H1 (cell line): ENCODE data around the gene CAMTA1. TPM values are rescaled to one million over a fixed set of nuclear protein-coding genes. Genes with fewer than 3 reads are reported as not detected.

Experiments used
- KDM1A ChIP-seq: fragments of 200-600, 300-600 bp; sonication (generic); IDR thresholded peaks from 2 replicates; pipeline ENCODE4 v1.7.1; 2016; ENCODE audit warnings: mild to moderate bottlenecking, low read length, borderline replicate concordance
- POLR2A ChIP-seq, 2 experiments: IDR thresholded peaks; 1 replicate in 1 of 2; 2 replicates in 1 of 2; pipeline ENCODE4 v1.6.1; 2011; ENCODE audit warnings: low read depth in 2 of 2, low read length in 2 of 2, mild to moderate bottlenecking in 2 of 2; ENCODE audit errors: control extremely low read depth in 1 of 2
- SUZ12 ChIP-seq: fragments of 200-600 bp; sonication (generic); IDR thresholded peaks from 2 replicates; pipeline ENCODE4 v1.6.1; 2012; ENCODE audit warnings: mild to moderate bottlenecking, inconsistent platforms, low read length, moderate library complexity, mixed read lengths
- TEAD4 ChIP-seq: IDR thresholded peaks from 2 replicates; pipeline ENCODE4 v1.6.1; 2012; ENCODE audit warnings: low read depth, low read length, inconsistent platforms, mixed read lengths
- polyA plus RNA-seq, 7 experiments: library from polyadenylated mRNA; depleted of rRNA in 3 of 7; stranded (reverse) in 5 of 7; unstranded in 2 of 7; fragments of >200 nt in 5 of 7; fragments of 200-250 nt in 2 of 7; gene quantifications; 1 replicate in 5 of 7; 2 replicates in 1 of 7; 4 replicates in 1 of 7; pipeline versions ENCODE4 v1.2.1 to v1.2.3, GENCODE V29; 2011 to 2013; ENCODE audit warnings: missing spikeins in 2 of 7, mixed read lengths in 2 of 7
- total RNA-seq: library from RNA; stranded (reverse); fragmentation: NEBNext Ultra II Directional; extraction: Animal tissue kit (Norgen Biotek cat#: 25700); gene quantifications from 2 replicates; pipeline ENCODE4 v1.2.1, GENCODE V29; 2021
- TF ChIP-seq, protein P1 (sequence below): IDR thresholded peaks from 2 replicates; pipeline ENCODE4 v1.6.1; 2011; ENCODE audit warnings: low read depth, mild to moderate bottlenecking, low read length; ENCODE audit not compliant: insufficient read depth
- TF ChIP-seq, protein P2 (sequence below): IDR thresholded peaks from 2 replicates; pipeline ENCODE4 v1.6.1; 2012; ENCODE audit warnings: low read length, inconsistent platforms

Gene CAMTA1
- total and polyA plus RNA-seq, 2 of the 8 experiments (the other 6 are each of a cell fraction or from before 2014, with no cell fraction given): 65.0 to 119 TPM

DNA sequence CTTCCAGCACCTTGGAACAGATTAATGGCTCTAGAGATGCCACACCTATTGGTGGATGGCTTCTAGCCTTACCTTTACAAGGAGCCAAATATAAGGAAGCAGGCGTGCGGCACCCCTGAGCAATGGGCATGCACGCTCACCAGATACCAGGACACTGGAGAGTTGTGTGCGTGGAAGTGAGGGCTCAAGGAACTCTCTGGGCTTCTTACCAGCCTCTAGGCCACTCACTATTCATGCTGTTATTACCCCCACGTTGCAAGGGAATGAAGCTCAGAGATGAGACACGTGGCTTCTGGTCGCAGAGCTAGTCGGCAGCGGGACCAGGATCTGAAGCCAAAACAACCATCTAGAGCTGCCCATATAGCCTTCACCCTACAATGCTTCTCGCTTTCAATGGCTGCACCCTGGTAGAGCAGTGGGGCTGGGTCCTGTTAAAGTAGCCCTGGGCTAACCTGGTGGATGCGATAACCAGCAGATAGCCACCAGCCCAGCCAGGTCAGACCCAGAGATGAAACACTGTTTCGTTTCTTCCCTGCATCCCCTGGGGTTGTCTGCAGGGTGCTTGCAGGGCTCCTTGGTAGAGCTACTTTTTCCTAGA, 589.4 kb downstream of the CAMTA1 start (continued):
- TF ChIP-seq, protein P1, sequence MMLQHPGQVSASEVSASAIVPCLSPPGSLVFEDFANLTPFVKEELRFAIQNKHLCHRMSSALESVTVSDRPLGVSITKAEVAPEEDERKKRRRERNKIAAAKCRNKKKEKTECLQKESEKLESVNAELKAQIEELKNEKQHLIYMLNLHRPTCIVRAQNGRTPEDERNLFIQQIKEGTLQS: no peak
- TF ChIP-seq TEAD4 (no peak), SUZ12 (no peak), KDM1A (no peak), POLR2A (IDR thresholded peaks at IDR 0.05; ENCODE audit: control extremely low read depth in 1 of 2, low read depth in 2 of 2, low read length in 2 of 2) (no peak)
- TF ChIP-seq, protein P2, sequence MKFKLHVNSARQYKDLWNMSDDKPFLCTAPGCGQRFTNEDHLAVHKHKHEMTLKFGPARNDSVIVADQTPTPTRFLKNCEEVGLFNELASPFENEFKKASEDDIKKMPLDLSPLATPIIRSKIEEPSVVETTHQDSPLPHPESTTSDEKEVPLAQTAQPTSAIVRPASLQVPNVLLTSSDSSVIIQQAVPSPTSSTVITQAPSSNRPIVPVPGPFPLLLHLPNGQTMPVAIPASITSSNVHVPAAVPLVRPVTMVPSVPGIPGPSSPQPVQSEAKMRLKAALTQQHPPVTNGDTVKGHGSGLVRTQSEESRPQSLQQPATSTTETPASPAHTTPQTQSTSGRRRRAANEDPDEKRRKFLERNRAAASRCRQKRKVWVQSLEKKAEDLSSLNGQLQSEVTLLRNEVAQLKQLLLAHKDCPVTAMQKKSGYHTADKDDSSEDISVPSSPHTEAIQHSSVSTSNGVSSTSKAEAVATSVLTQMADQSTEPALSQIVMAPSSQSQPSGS: no peak
